ENCODE results near the gene PDE6G.
"Not testable (repeated sequence)": the region's sequence is repeated elsewhere in the genome, so short reads cannot be mapped to it uniquely, and the experiment has no call there.

The PDE6G gene

DNA sequence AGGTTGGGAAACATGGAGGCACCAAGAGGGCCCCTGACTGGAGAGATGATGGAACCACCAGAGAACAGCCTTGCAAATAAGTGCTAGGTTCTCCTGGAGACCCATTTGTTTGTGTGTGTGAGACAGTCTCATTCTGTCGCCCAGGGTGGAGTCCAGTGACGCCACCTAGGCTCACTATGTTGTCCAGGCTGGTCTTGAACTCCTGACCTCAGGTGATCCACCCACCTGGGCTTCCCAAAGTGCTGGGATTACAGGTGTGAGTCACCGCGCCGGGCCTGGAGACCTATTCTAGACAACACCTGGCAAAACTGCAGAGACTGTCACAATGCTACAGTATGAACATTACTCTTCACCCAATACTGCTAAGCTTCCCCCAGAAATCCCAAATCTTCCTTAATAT lies 20.9 kb downstream of the PDE6G start:
- no peak for DNase-seq (ENCODE audit: low spot score)

DNA sequence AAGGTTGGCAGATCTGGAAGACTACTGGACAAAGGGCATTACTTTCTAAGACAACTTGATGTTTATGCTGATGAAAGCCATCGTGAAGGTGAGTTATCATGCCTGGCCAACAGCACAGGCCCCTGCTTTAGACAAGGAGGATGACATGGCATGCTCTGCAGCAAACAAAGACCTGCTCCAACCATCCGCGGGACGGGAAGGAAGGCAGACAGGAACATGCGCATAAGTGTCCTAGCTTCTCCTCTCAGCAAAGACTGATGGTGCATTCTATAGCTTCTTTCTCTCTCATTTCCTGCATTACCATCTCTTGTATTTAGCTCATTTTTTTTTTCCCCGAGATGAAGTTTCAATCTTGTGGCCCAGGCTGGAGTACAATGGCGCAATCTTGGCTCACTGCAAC lies 24.9 kb downstream of the PDE6G start:
- DNase-seq (ENCODE audit: low spot score), result no peak

- no peak for DNase-seq (ENCODE audit: low spot score)
Observed at GRCh38 chr17:81630274-81630673, 26.1 kb downstream of the PDE6G start.

DNA sequence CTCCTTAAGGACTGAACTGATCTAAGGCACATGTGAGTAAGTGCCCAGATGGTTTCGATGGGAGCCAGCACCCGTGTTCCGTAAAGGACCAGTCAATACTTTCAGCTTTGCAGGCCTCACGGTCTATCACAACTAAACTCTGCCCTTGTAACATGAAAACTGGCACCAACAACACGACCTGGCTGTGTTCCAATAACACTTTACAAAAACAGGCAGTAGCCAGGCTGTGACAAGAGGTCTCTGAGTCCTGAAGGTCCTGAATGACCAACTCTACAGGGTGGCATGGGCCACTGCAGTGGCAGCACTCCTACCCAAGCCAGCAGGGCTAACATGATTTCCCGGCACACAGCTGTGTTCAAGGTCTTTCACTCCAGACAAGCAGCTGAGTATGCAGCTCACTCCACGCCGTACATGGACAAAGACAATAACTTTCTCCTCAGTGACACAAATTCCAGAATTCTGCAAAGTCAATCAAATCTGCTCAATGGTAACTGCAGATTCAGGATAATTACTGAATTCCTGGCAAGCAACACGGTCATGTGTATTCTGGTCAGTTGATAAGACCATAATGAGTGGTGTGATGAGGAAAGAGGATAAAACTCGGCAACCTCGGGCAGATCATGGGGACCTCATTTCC lies 34.7 kb downstream of the PDE6G start:
- no peak for DNase-seq (ENCODE audit: low spot score)

DNA sequence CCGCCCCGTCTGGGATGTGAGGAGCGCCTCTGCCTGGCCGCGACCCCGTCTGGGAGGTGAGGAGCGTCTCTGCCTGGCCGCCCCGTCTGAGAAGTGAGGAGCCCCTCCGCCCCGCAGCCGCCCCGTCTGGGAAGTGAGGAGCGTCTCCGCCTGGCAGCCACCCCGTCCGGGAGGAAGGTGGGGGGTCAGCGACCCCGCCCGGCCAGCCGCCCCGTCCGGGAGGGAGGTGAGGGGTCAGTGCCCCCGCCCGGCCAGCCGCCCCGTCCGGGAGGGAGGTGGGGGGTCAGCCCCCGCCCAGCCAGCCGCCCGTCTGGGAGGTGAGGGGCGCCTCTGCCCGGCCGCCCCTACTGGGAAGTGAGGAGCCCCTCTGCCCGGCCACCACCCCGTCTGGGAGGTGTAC lies 38.0 kb downstream of the PDE6G start:
- DNase-seq (ENCODE audit: low spot score), result not testable (repeated sequence)

DNA sequence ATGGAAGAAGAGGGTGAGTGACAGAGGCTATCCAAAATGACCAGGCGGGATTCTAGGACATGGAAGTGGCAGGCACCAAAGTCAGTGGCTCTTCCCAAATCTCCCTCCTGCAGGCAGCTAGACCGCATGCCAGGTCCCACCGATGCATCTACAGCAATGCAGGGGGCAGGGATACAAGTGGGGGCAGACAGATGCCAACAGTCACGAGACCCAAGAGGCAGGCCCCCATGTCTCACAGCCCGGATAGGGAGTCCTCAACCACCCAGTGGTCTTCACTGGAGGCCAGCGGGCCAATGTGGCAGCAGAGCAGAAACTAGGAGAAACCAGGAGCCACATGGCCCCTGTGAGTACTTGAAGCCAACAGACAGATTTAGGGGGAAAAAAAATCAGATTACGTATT lies 39.5 kb downstream of the PDE6G start:
- no peak for DNase-seq (ENCODE audit: low spot score)

GRCh38 chr17:81615401-81615930 lies 40.9 kb downstream of the PDE6G start:
- no peak for DNase-seq (ENCODE audit: low spot score)

DNA sequence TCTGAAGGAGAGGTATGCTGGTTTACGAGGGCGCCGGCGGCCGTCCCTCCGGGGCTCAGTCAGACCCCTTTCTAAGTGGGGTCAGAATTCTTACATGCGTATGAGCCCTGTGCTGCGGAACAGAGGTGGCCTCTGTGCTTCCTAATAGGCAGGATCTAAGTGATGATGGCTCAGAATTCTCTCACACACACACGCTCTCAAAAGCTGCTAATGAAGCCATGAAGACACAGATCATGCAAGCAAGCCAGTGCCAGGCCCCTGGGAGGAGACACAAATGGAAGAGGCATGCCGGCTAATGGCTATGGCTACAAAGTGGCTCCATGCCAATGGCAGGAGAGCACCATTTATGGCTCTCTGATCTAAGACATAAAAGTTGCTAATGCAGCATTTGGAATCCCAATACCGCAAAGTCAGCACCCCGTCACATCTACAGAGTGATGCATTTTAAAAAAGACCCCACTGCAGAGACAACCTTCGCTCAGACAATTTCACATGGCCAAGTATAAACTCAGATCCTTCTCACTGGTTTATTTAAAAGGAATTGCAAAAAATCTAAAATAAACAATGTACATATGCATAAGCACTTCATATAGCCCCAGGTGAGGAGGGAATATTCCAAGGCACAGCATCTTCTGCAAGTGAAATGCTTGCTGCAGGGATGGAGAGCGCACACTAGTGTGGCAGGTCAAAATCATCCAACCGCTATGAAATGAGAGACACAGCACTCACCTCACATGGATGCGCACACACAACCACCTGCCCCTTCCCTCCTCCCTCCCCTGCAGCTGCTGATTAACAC lies 44.0 kb downstream of the PDE6G start:
- no peak for DNase-seq (ENCODE audit: low spot score)

DNA sequence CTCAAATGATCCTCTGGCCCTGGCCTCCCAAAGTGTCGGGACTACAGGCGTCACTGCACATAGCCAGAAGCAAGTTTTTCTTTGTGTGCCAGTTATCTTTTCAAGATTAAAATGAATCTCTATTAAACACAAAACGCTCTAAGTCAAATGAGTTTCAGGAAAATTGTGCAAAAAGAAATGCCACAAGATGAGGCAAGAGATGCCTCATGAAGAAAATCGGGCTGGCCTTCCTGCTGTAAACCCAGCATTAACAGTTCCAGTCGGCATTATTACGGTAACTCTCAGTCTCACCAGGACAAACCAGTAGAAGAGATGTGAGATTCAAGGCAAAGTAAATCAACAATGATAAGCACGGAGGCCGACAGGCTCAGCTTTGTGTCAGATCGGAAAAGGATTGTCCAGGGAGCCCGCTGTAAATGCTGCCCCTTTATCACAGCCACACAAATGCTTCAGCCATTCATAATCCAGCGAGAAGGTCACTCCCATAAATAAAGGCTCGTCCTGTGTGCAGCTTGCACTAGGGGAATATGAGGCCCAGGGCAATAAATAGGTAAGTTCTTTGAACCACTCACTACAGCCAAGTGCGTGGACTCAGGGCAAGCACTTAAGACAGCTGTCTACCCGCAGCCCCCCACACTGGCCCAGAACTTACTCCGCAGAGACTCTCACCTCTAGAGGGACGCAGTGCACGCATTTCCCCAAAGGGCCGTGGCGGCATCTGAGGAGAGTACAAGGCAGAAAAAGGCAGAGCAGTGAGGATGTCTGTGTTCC lies 46.6 kb downstream of the PDE6G start:
- DNase-seq (ENCODE audit: low spot score), result no peak

DNA sequence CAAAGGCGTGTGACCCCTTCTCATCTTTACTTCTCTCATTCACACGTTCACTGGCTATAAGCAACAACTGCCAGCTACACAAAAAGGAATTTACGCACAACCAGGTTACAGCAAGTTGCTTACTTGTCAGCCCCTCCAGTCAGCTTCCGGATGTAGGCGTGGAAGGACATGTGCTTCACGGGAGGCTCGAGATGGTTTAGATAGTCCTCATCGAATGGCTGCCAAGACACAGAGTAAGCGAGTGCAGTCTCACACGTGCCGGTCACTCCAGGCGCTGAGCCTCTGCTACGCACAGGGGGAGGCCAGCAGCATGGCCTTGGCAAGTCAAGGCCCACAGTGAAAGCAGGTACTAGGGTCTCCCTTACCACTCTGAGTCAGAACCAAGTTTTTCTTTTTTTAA lies 47.7 kb downstream of the PDE6G start:
- no peak for DNase-seq (ENCODE audit: low spot score)

DNA sequence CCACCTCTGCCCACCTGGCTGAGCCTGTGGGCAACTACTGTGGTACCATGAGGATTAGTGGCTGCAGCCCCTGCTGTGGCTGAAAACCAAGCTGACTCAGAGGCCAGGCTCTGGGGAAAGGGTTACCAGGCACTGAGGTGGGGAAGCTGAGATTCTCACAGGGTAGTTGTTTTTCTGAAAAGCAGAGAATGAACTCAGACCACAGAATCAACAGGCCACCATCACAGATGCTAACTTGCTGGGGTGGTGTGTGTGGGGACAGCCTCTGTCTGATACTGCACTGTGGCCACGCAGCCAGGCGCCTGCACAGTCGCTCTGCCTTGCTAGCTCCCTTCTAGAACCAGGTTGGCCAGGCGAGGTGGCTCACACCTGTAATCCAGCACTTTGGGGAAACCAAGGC lies 48.3 kb downstream of the PDE6G start:
- DNase-seq (ENCODE audit: low spot score), result no peak

GRCh38 chr17:81607431-81607830 lies 48.9 kb downstream of the PDE6G start:
- DNase-seq (ENCODE audit: low spot score), result no peak

- no peak for DNase-seq (ENCODE audit: low spot score)
Observed at GRCh38 chr17:81603846-81604610, 52.3 kb downstream of the PDE6G start.

DNA sequence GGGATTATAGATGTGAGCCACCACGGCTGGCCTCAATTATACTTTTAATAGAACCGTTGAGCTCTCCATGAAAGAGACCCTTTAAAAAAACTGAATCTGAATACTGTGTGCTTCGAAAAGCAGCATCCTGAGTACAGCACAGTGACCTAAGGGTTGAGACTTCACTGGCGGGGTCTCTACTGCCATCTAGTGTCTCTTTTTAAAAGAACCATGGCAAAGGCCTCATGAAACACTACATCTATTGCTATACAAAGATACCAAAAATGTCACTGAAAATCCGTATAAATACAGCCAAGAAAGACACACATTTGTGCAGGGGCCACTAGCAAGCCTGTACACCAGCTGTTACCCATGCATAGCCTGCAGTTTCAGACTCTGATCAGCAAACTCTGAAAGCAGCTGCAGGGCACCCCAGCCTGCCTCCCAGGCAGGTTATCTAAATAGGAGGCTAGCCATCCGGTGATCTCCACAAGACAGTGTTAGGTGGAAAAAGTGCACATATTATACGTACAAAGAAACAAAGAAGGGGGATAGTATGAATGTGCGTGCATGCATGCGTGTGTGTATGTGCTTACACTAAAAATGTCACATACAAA lies 54.7 kb downstream of the PDE6G start:
- peak; percentile 64 for DNase-seq (ENCODE audit: low spot score)
